ENCODE measurements around the gene ZYX. TPM values are rescaled to one million over a fixed set of nuclear protein-coding genes. Genes with fewer than 3 reads are reported as not detected.

ZYX gene
- total RNA-seq, 1 experiment from 2014 or later, result 12.0 TPM

DNA sequence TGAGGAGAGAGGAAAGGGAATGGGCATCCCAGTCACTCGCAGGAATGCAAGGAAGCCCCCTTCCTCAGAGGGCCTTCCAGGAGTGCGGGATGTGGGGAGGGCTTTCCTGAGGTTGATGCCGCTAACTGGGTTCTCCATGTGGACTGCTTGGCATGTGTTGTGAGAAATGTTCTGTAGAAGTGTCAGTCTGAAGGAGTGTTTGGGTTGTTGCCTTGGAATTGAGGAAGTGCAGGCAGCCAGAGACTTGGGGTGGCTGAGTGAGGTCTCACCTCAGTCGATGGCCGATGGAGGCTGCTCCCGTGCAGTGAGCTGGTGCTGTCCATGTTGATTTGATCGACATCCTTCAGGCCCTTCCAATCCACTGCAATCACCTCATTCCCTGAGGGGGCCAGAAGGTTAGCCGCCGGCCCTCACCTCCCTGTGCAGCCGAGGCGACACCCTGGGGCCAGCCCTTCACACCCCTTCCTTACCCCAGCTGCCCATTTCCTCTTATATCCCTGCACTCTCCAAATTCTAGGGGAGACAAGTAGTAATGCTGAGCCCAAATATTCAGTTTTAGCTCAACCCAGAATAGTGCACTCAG, 21.3 kb upstream of the ZYX start:
- H3K9me2 ChIP-seq (replicated peaks; ENCODE audit: insufficient read depth, low read length), result no peaks in the 10 kb centered on the region
- no peaks in the 10 kb centered on the region for H3K36me3 ChIP-seq (ENCODE audit: insufficient read depth, low read length)
- no peak overlapping the region for H3K4me3 ChIP-seq (ENCODE audit: low read length)
- no peak overlapping the region for H3K27ac ChIP-seq (ENCODE audit: low read length)
- no peaks in the 10 kb centered on the region for H3K79me2 ChIP-seq (ENCODE audit: low read length)
- H3K4me1 ChIP-seq (ENCODE audit: low read length), result no peaks in the 10 kb centered on the region
- no peak overlapping the region for H2AFZ ChIP-seq (ENCODE audit: low read length)
- no peaks in the 10 kb centered on the region for H3K9me3 ChIP-seq (ENCODE audit: low read length)
- H3K4me2 ChIP-seq (ENCODE audit: low read depth, low read length, poor library complexity, severe bottlenecking), result no peak overlapping the region
- no peaks in the 10 kb centered on the region for H3K27me3 ChIP-seq (ENCODE audit: low read length)
- H4K20me1 ChIP-seq (ENCODE audit: insufficient read depth, low read depth, low read length), result no peaks in the 10 kb centered on the region
- DNase-seq, result no peak
- H3K9ac ChIP-seq (ENCODE audit: low read length), result no peak overlapping the region

- Histone ChIP-seq H3K9me2 (replicated peaks; ENCODE audit: insufficient read depth, low read length) (no peaks in the 10 kb centered on the region), H3K4me1 (ENCODE audit: low read length) (no peaks in the 10 kb centered on the region), H3K9ac (ENCODE audit: low read length) (no peak overlapping the region), H4K20me1 (ENCODE audit: insufficient read depth, low read depth, low read length) (no peaks in the 10 kb centered on the region), H3K27ac (ENCODE audit: low read length) (no peak overlapping the region), H3K4me2 (ENCODE audit: low read depth, low read length, poor library complexity, severe bottlenecking) (no peak overlapping the region), H3K27me3 (ENCODE audit: low read length) (no peaks in the 10 kb centered on the region), H3K4me3 (ENCODE audit: low read length) (no peak overlapping the region), H3K36me3 (ENCODE audit: insufficient read depth, low read length) (no peaks in the 10 kb centered on the region), H2AFZ (ENCODE audit: low read length) (no peak overlapping the region), H3K9me3 (ENCODE audit: low read length) (no peaks in the 10 kb centered on the region), H3K79me2 (ENCODE audit: low read length) (no peaks in the 10 kb centered on the region)
- DNase-seq, result no peak
These were observed 20.2 kb upstream of the ZYX start for GRCh38 chr7:143360788-143361551.

GRCh38 chr7:143361552-143362130, 19.5 kb upstream of the ZYX start:
- Histone ChIP-seq H3K4me1 (ENCODE audit: low read length) (no peaks in the 10 kb centered on the region), H3K9me2 (replicated peaks; ENCODE audit: insufficient read depth, low read length) (no peaks in the 10 kb centered on the region), H3K4me3 (ENCODE audit: low read length) (no peak overlapping the region), H3K27ac (ENCODE audit: low read length) (no peak overlapping the region), H3K36me3 (ENCODE audit: insufficient read depth, low read length) (no peaks in the 10 kb centered on the region), H3K9ac (ENCODE audit: low read length) (no peak overlapping the region), H3K27me3 (ENCODE audit: low read length) (no peaks in the 10 kb centered on the region), H2AFZ (ENCODE audit: low read length) (no peak overlapping the region), H3K79me2 (ENCODE audit: low read length) (no peaks in the 10 kb centered on the region), H4K20me1 (ENCODE audit: insufficient read depth, low read depth, low read length) (no peaks in the 10 kb centered on the region), H3K9me3 (ENCODE audit: low read length) (no peaks in the 10 kb centered on the region), H3K4me2 (ENCODE audit: low read depth, low read length, poor library complexity, severe bottlenecking) (no peak overlapping the region)
- DNase-seq, result no peak

GRCh38 chr7:143362131-143363015, 18.8 kb upstream of the ZYX start, which contains the start of gene FAM131B:
TSS of gene FAM131B (minus strand) at chr7:143362713. CDS start at chr7:143362603, 110 bp downstream.
- H3K4me1 ChIP-seq (ENCODE audit: low read length), result no peaks in the 10 kb centered on the region
- no peak within 1 kb of the TSS for H3K4me3 ChIP-seq (ENCODE audit: low read length)
- H3K9me2 ChIP-seq (replicated peaks; ENCODE audit: insufficient read depth, low read length), result no peaks in the 10 kb centered on the region
- H4K20me1 ChIP-seq (ENCODE audit: insufficient read depth, low read depth, low read length), result no peaks in the 10 kb centered on the region
- no peaks in the 10 kb centered on the region for H3K36me3 ChIP-seq (ENCODE audit: insufficient read depth, low read length)
- no peaks in the 10 kb centered on the region for H3K27me3 ChIP-seq (ENCODE audit: low read length)
- no peak within 1 kb of the TSS for H3K27ac ChIP-seq (ENCODE audit: low read length)
- no peak within 1 kb of the TSS for H3K4me2 ChIP-seq (ENCODE audit: low read depth, low read length, poor library complexity, severe bottlenecking)
- H3K79me2 ChIP-seq (ENCODE audit: low read length), result no peaks in the 10 kb centered on the region
- H3K9me3 ChIP-seq (ENCODE audit: low read length), result no peaks in the 10 kb centered on the region
- no peak within 1 kb of the TSS for H2AFZ ChIP-seq (ENCODE audit: low read length)
- no peak for DNase-seq
- H3K9ac ChIP-seq (ENCODE audit: low read length), result no peak within 1 kb of the TSS

DNA sequence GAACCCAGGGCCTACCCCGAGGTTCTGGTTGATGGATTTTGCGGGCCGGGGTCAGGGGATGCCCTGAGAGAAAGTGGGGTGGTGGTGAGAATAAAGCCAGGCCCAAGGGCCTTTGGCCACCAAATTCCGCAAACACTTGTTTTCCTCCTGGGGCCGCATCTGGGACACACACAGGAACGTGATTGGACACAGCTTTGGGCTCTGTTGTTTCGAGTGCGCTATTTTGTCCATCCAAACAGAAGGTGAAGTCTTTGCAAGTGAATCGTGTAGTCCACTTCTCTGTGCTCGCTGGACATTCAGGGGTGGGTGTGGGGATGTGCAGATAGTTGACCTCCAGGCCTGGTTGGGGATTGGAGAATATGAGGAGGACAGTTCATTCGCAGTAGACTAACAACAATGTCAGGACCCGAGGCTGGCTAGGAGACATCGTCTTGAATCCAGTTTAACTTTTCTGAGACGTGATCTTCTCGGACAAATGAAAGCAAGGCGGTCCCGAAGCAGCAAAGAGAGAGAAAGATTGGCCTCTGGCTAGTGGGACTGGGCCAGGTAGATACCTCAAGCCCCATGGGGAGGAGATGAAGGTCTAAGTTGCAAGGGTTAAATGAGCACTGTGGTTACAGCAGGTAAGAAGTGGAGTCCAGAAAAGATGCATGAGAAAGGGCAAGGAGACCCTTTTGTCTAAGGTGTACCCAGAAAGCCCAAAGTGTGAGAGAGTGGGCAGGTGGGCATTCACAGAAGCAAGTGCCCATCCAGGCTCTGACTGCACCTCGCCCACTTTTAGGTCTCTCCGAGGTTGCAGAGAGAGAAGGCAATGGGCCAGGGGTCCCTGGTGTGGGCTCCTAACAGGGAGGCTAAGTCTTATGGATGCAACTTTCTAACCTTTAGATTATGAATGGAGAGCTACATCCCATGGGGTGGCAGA, 17.9 kb upstream of the ZYX start:
- Histone ChIP-seq H3K9me3 (ENCODE audit: low read length) (no peaks in the 10 kb centered on the region), H3K4me1 (ENCODE audit: low read length) (no peaks in the 10 kb centered on the region), H3K4me2 (ENCODE audit: low read depth, low read length, poor library complexity, severe bottlenecking) (no peak overlapping the region), H3K9me2 (replicated peaks; ENCODE audit: insufficient read depth, low read length) (no peaks in the 10 kb centered on the region), H3K36me3 (ENCODE audit: insufficient read depth, low read length) (no peaks in the 10 kb centered on the region), H3K4me3 (ENCODE audit: low read length) (no peak overlapping the region), H2AFZ (ENCODE audit: low read length) (no peak overlapping the region), H3K79me2 (ENCODE audit: low read length) (no peaks in the 10 kb centered on the region), H3K27me3 (ENCODE audit: low read length) (no peaks in the 10 kb centered on the region), H4K20me1 (ENCODE audit: insufficient read depth, low read depth, low read length) (no peaks in the 10 kb centered on the region), H3K27ac (ENCODE audit: low read length) (no peak overlapping the region), H3K9ac (ENCODE audit: low read length) (no peak overlapping the region)
- no peak for DNase-seq

DNA sequence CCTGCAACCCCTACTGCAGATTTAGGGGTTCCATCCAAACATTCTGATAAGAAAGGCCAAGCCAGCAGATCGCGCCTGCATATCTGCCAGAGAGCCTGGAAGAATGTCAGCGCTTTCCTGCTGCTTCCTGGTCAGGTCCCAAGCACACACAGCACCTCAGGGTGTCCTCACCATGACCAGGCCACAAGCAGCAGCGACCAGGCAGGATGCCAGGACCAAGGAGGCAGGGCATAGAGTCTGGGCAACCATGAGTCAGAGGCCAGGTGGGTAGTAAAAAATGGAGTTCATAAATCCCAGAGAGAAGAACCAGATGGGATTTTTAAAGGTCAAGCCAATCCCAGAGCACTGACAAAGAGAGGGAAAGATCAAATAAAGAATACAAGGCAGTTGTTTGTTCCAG, 13.2 kb upstream of the ZYX start:
- Histone ChIP-seq H3K4me2 (ENCODE audit: low read depth, low read length, poor library complexity, severe bottlenecking) (no peak overlapping the region), H2AFZ (ENCODE audit: low read length) (no peak overlapping the region), H3K27ac (ENCODE audit: low read length) (no peak overlapping the region), H4K20me1 (ENCODE audit: insufficient read depth, low read depth, low read length) (no peaks in the 10 kb centered on the region), H3K9me2 (replicated peaks; ENCODE audit: insufficient read depth, low read length) (no peaks in the 10 kb centered on the region), H3K36me3 (ENCODE audit: insufficient read depth, low read length) (no peaks in the 10 kb centered on the region), H3K9ac (ENCODE audit: low read length) (no peak overlapping the region), H3K79me2 (ENCODE audit: low read length) (no peaks in the 10 kb centered on the region), H3K27me3 (ENCODE audit: low read length) (no peaks in the 10 kb centered on the region), H3K9me3 (ENCODE audit: low read length) (no peaks in the 10 kb centered on the region), H3K4me3 (ENCODE audit: low read length) (no peak overlapping the region), H3K4me1 (ENCODE audit: low read length) (no peaks in the 10 kb centered on the region)
- no peak for DNase-seq

DNA sequence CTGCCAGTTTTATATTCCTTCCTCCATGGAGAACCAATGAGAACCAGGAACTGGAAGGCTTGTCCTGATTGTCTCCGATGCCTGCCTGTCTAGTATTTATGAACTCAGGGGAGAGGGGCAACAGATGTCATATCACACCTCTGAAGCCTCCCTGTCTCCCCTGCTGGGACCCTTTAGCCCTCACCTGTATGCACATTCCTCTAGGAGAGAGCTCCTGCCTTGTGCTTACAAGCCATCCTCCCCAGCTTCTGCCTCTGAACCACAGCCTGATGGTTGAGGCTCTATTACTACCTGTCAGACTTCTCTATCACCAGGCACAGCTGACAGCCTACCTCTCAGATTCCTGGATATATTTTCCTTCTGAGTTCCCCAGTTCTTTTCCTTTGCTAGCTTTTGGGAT, 12.8 kb upstream of the ZYX start:
- Histone ChIP-seq H3K9me3 (ENCODE audit: low read length) (no peaks in the 10 kb centered on the region), H3K4me2 (ENCODE audit: low read depth, low read length, poor library complexity, severe bottlenecking) (no peak overlapping the region), H3K36me3 (ENCODE audit: insufficient read depth, low read length) (no peaks in the 10 kb centered on the region), H4K20me1 (ENCODE audit: insufficient read depth, low read depth, low read length) (no peaks in the 10 kb centered on the region), H3K9me2 (replicated peaks; ENCODE audit: insufficient read depth, low read length) (no peaks in the 10 kb centered on the region), H3K4me1 (ENCODE audit: low read length) (no peaks in the 10 kb centered on the region), H3K27ac (ENCODE audit: low read length) (no peak overlapping the region), H2AFZ (ENCODE audit: low read length) (no peak overlapping the region), H3K27me3 (ENCODE audit: low read length) (no peaks in the 10 kb centered on the region), H3K79me2 (ENCODE audit: low read length) (no peaks in the 10 kb centered on the region), H3K4me3 (ENCODE audit: low read length) (no peak overlapping the region), H3K9ac (ENCODE audit: low read length) (no peak overlapping the region)
- no peak for DNase-seq
